B cell (primary cell): ENCODE data around the gene PSMD5.

Source experiments
- CTCF ChIP-seq: fragments of 200-600 bp; IDR thresholded peaks from one replicate; pipeline ENCODE4 v1.8.0; 2022; ENCODE audit warnings: antibody characterized with exemption, mild to moderate bottlenecking
- EZH2 ChIP-seq: IDR thresholded peaks from 2 replicates; pipeline ENCODE4 v1.6.1; 2012; ENCODE audit warnings: borderline replicate concordance, low read depth, mild to moderate bottlenecking, moderate library complexity, low read length; ENCODE audit not compliant: insufficient read depth, poor library complexity, severe bottlenecking

DNA sequence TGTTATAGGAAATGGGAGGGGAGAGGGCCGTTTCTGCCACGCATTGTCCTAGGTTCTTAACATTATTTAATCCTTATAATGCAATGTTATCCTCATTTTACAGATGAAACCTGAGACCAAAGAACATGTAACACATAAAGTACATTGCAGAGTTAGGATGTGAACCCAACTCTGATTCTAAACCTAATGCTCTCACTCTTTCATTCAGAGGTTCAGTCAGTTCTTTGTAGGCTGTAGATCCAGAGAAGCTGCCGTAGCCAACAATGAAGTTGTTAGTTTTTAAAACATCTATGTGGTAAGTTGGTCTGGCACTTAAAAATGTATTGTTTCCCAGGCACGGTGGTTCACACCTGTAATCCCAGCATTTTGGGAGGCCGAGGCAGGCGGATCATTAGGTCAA is 10.5 kb upstream of the PSMD5 start:
- TF ChIP-seq EZH2 (no peak), CTCF (no peak)
